Measurements from ENCODE around the gene NUDCD3. TPM values are rescaled to one million over a fixed set of nuclear protein-coding genes. Genes with fewer than 3 reads are reported as not detected.

NUDCD3 gene
- total RNA-seq, 1 experiment from 2014 or later: 94.6 TPM

GRCh38 chr7:44434201-44434600, 56.3 kb downstream of the NUDCD3 start:
- TF ChIP-seq ELF1 (IDR thresholded peaks at IDR 0.05; ENCODE audit: borderline replicate concordance, low read depth): no peak
- TF ChIP-seq CBX3 (IDR thresholded peaks at IDR 0.05; ENCODE audit: low read depth): no peak
- no peak for TF ChIP-seq EGR1 (IDR thresholded peaks at IDR 0.05; ENCODE audit: low read depth)
- no peak for TF ChIP-seq JUND (IDR thresholded peaks at IDR 0.05)
- no peak for TF ChIP-seq CTCF (IDR thresholded peaks at IDR 0.05 in 2 of 3, conservative IDR thresholded peaks at IDR 0.05 in 1 of 3; ENCODE audit: borderline replicate concordance in 1 of 3, insufficient read depth in 1 of 3, low read depth in 2 of 3, low read length in 2 of 3)
- no peak for TF ChIP-seq SIN3A (IDR thresholded peaks at IDR 0.05; ENCODE audit: low read depth)
- CTCF ChIA-PET: no interaction called here

GRCh38 chr7:44433255-44434022, 57.0 kb downstream of the NUDCD3 start:
- ChIA-PET POLR2A (no interaction called here), CTCF (no interaction called here), RAD21 (ENCODE audit: low non-redundant PET in 1 of 2, low total read pairs in 2 of 2, uncharacterized antibody in 2 of 2, unreplicated experiment in 2 of 2) (no interaction called here)
- peaks cover 65% of the 10 kb centered on the region for H3K79me2 ChIP-seq (ENCODE audit: insufficient read depth, low read length)
- intact Hi-C loops (cut with micrococcal nuclease): no loop called here
- no peaks in the 10 kb centered on the region for H3K9me3 ChIP-seq (ENCODE audit: control insufficient read depth in 1 of 2, insufficient read depth in 1 of 2, low read depth in 1 of 2, low read length in 2 of 2)
- DNase-seq (ENCODE audit: low read depth, low spot score): no peak
- no peaks in the 10 kb centered on the region for H3K9me2 ChIP-seq (ENCODE audit: insufficient read depth)
- H3K4me1 ChIP-seq (ENCODE audit: control insufficient read depth in 1 of 2, insufficient read depth in 2 of 2, low read length in 2 of 2): peaks cover under 1 to 7% of the 10 kb centered on the region in 2 experiments; a peak in 3 of 4 replicates
- H3K27me3 ChIP-seq (ENCODE audit: insufficient read depth, low read length): no peaks in the 10 kb centered on the region
- H4K20me1 ChIP-seq (ENCODE audit: insufficient read depth): no peaks in the 10 kb centered on the region
- no peak overlapping the region for H2AFZ ChIP-seq (ENCODE audit: low read depth, low read length, poor library complexity, severe bottlenecking)
- H3K4me3 ChIP-seq (replicated peaks in 1 of 2; ENCODE audit: low read depth in 1 of 2, low read length in 2 of 2): no peak overlapping the region
- no peak for ATAC-seq
- H3K27ac ChIP-seq (ENCODE audit: low read depth, low read length): no peak overlapping the region
- BruUV-seq (replicated peaks): no TSS peak
- H3K9ac ChIP-seq (ENCODE audit: low read length): no peak overlapping the region
- 0 out of 4 replicates have a peak, but pooled peaks cover 0 to 6% of the 10 kb centered on the region in 2 experiments for H3K36me3 ChIP-seq (ENCODE audit: control insufficient read depth in 1 of 2, insufficient read depth in 2 of 2, low read length in 2 of 2)
- H3K4me2 ChIP-seq (ENCODE audit: low read length): no peak overlapping the region
- TF ChIP-seq SIN3A (IDR thresholded peaks at IDR 0.05; ENCODE audit: low read depth) (no peak), POLR2A (IDR thresholded peaks at IDR 0.05; ENCODE audit: borderline replicate concordance, extremely low read depth, insufficient read depth, insufficient read length) (no peak), ZFX (IDR thresholded peaks at IDR 0.05) (no peak), ATF3 (IDR thresholded peaks at IDR 0.05) (no peak), POLR2AphosphoS5 (IDR thresholded peaks at IDR 0.05; ENCODE audit: low read depth, low read length) (no peak), REST (IDR thresholded peaks at IDR 0.05; ENCODE audit: low read depth) (no peak), EZH2phosphoT487 (IDR thresholded peaks at IDR 0.05; ENCODE audit: borderline replicate concordance) (no peak)

More at GRCh38 chr7:44434201-44434600, 56.3 kb downstream of the NUDCD3 start:
- no peak overlapping the region for H3K27ac ChIP-seq (ENCODE audit: low read depth, low read length)
- intact Hi-C loops (cut with micrococcal nuclease): no loop called here
- ATAC-seq (no peak), DNase-seq (ENCODE audit: low read depth, low spot score) (no peak)
- H3K9me2 ChIP-seq (ENCODE audit: insufficient read depth): no peaks in the 10 kb centered on the region
- H3K4me3 ChIP-seq (replicated peaks in 1 of 2; ENCODE audit: low read depth in 1 of 2, low read length in 2 of 2): no peak overlapping the region
- H2AFZ ChIP-seq (ENCODE audit: low read depth, low read length, poor library complexity, severe bottlenecking): no peak overlapping the region
- H3K36me3 ChIP-seq (ENCODE audit: control insufficient read depth in 1 of 2, insufficient read depth in 2 of 2, low read length in 2 of 2): 0 out of 4 replicates have a peak, but pooled peaks cover 0 to 6% of the 10 kb centered on the region in 2 experiments
- ChIA-PET RAD21 (ENCODE audit: low non-redundant PET in 1 of 2, low total read pairs in 2 of 2, uncharacterized antibody in 2 of 2, unreplicated experiment in 2 of 2) (no interaction called here), POLR2A (no interaction called here)
- H3K27me3 ChIP-seq (ENCODE audit: insufficient read depth, low read length): no peaks in the 10 kb centered on the region
- no peaks in the 10 kb centered on the region for H4K20me1 ChIP-seq (ENCODE audit: insufficient read depth)
- no peaks in the 10 kb centered on the region for H3K4me1 ChIP-seq (ENCODE audit: control insufficient read depth in 1 of 2, insufficient read depth in 2 of 2, low read length in 2 of 2)
- no TSS peak for BruUV-seq (replicated peaks)
- no peak overlapping the region for H3K4me2 ChIP-seq (ENCODE audit: low read length)
- no peak overlapping the region for H3K9ac ChIP-seq (ENCODE audit: low read length)
- H3K79me2 ChIP-seq (ENCODE audit: insufficient read depth, low read length): peaks cover 61% of the 10 kb centered on the region
- no peaks in the 10 kb centered on the region for H3K9me3 ChIP-seq (ENCODE audit: control insufficient read depth in 1 of 2, insufficient read depth in 1 of 2, low read depth in 1 of 2, low read length in 2 of 2)
